RWPE2 (cell line): Measurements from ENCODE around the gene C4orf51.

Experiments used
- ATAC-seq: fragments of 200-7000 bp; cut with Tn5 transposase; 3 replicates; pipeline ENCODE4 v1.9.1; 2021; ENCODE audit warnings: low read depth
- DNase-seq: peaks from one replicate; pipeline ENCODE4 v3.0.0-alpha.2; 2020; ENCODE audit warnings: low spot score
- H3K27ac ChIP-seq: fragments of 450-650 bp; 2 replicates; pipeline ENCODE4 v1.5.1; 2017; ENCODE audit warnings: mild to moderate bottlenecking; ENCODE audit not compliant: poor library complexity, severe bottlenecking
- H3K27me3 ChIP-seq: fragments of 250-450 bp; sonication (Bioruptor Pico); 2 replicates; pipeline ENCODE4 v1.5.1; 2021; ENCODE audit warnings: mild to moderate bottlenecking, moderate library complexity; ENCODE audit not compliant: insufficient read depth, poor library complexity, severe bottlenecking
- H3K36me3 ChIP-seq: fragments of 250-450 bp; sonication (Bioruptor Pico); 2 replicates; pipeline ENCODE4 v1.5.1; 2020; ENCODE audit warnings: low read depth, mild to moderate bottlenecking, moderate library complexity
- H3K4me1 ChIP-seq: fragments of 250-450 bp; sonication (Bioruptor Pico); 2 replicates; pipeline ENCODE4 v1.5.1; 2021; ENCODE audit warnings: mild to moderate bottlenecking, moderate library complexity; ENCODE audit not compliant: insufficient read depth, poor library complexity, severe bottlenecking
- H3K4me3 ChIP-seq: fragments of 250-450 bp; sonication (Bioruptor Pico); 2 replicates; pipeline ENCODE4 v1.5.1; 2021; ENCODE audit warnings: mild to moderate bottlenecking, moderate library complexity; ENCODE audit not compliant: severe bottlenecking
- H3K9me3 ChIP-seq: fragments of 250-450 bp; sonication (Bioruptor Pico); 2 replicates; pipeline ENCODE4 v1.5.1; 2021; ENCODE audit warnings: mild to moderate bottlenecking, moderate library complexity; ENCODE audit not compliant: severe bottlenecking
- CTCF ChIP-seq: fragments of 450-650 bp; IDR thresholded peaks from one replicate; pipeline ENCODE4 v1.5.1; 2017; ENCODE audit warnings: mild to moderate bottlenecking, moderate library complexity; ENCODE audit not compliant: poor library complexity, severe bottlenecking

C4orf51 gene

DNA sequence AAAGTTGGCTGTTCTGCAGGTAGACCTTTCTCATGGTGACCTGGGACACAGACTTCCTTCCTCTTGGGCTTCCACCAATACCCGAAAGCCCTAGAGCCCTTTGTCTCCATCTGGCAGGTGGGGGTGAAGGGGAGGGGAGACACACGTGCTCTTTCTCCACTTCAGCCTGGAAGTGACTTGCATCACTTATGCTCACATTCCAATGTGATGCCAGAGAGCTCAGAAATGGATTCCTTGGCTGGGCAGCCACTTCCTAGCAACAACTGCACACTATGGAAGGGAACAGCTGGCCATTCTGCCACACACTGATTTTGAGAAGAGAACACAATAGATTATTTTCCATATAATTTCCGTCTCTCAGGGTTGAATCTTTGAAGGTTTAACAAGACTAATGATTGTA is 36.3 kb downstream of the C4orf51 start:
- Histone ChIP-seq H3K4me1 (peaks cover 8% of the 10 kb centered on the region), H3K36me3 (no peaks in the 10 kb centered on the region), H3K9me3 (no peaks in the 10 kb centered on the region), H3K27ac (no peak overlapping the region), H3K27me3 (no peaks in the 10 kb centered on the region), H3K4me3 (no peak overlapping the region)
- ATAC-seq (peak; percentile 56; the same call in 2 of the 3 replicates), DNase-seq (no peak)
- TF ChIP-seq CTCF, result no peak

GRCh38 chr4:145716661-145717200 is 36.8 kb downstream of the C4orf51 start:
- Histone ChIP-seq H3K4me1 (peaks cover 8% of the 10 kb centered on the region), H3K4me3 (no peak overlapping the region), H3K27me3 (no peaks in the 10 kb centered on the region), H3K9me3 (no peaks in the 10 kb centered on the region), H3K27ac (no peak overlapping the region), H3K36me3 (no peaks in the 10 kb centered on the region)
- no peak for TF ChIP-seq CTCF
- no peak for ATAC-seq
- DNase-seq, result no peak

- no peak for ATAC-seq
- Histone ChIP-seq H3K9me3 (no peaks in the 10 kb centered on the region), H3K27ac (no peak overlapping the region), H3K4me3 (no peak overlapping the region), H3K4me1 (peaks cover 11% of the 10 kb centered on the region), H3K36me3 (no peaks in the 10 kb centered on the region), H3K27me3 (no peaks in the 10 kb centered on the region)
- no peak for DNase-seq
- TF ChIP-seq CTCF, result no peak
These were observed 40.0 kb downstream of the C4orf51 start for GRCh38 chr4:145719752-145720624.

GRCh38 chr4:145720656-145721055 is 40.7 kb downstream of the C4orf51 start:
- no peak for DNase-seq
- Histone ChIP-seq H3K36me3 (no peaks in the 10 kb centered on the region), H3K4me1 (peaks cover 11% of the 10 kb centered on the region), H3K27ac (no peak overlapping the region), H3K4me3 (no peak overlapping the region), H3K27me3 (no peaks in the 10 kb centered on the region), H3K9me3 (no peaks in the 10 kb centered on the region)
- no peak for ATAC-seq
- no peak for TF ChIP-seq CTCF

DNA sequence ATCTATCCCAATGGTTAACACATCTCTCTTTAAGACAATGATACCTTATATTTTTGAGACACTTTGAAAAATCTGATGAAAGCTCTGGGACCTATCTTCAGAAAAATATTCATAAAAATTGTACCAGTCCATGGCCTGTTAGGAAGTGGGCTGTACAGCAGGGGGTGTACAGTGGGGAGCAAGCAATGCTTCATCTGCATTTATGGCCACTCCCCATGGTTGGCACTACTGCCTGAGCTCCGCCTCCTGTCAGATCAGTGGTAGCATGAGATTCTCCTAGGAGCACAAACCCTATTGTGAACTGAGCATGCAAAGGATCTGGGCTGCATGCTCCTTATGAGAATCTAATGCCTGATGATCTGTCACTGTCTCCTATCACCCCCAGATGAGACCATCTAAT is 42.6 kb downstream of the C4orf51 start:
- H3K4me1 ChIP-seq, result peaks cover 5% of the 10 kb centered on the region

More for the DNA sequence above, 42.6 kb downstream of the C4orf51 start:
- H3K4me3 ChIP-seq, result no peak overlapping the region
- ATAC-seq (0 out of 3 replicates have a peak, but pooled peaks have one; percentile 36), DNase-seq (no peak)
- no peaks in the 10 kb centered on the region for H3K27me3 ChIP-seq
- no peaks in the 10 kb centered on the region for H3K36me3 ChIP-seq
- H3K9me3 ChIP-seq, result no peaks in the 10 kb centered on the region
- no peak overlapping the region for H3K27ac ChIP-seq
- no peak for TF ChIP-seq CTCF
